HCT116 (cell line): ENCODE data around the gene NAT16. TPM values are rescaled to one million over a fixed set of nuclear protein-coding genes. Genes with fewer than 3 reads are reported as not detected.

ENCODE experiments used
- ATAC-seq: fragments of 200-7000 bp; cut with Tn5 transposase; 2 replicates; pipeline ENCODE4 v1.9.1; 2020; ENCODE audit warnings: mild to moderate bottlenecking, moderate library complexity
- Bru-seq: library from RNA; stranded (reverse); fragments of 400-500 nt; gene quantifications from one replicate; lab custom pipeline; 2021; lab: Mats Ljungman, UMichigan
- BruChase-seq, 2 experiments: library from RNA; stranded (reverse); fragments of 400-500 nt; gene quantifications; one replicate each; lab custom pipeline; 2021; lab: Mats Ljungman, UMichigan
- BruUV-seq: library from RNA; stranded (reverse); fragments of 400-500 nt; replicated peaks from 2 replicates; lab custom pipeline; 2021; lab: Mats Ljungman, UMichigan
- CTCF ChIA-PET: fragments of 300-600 bp; sonication (Branson Sonifier 250); formaldehyde crosslinking; loops from one replicate; lab custom pipeline; 2021; ENCODE audit warnings: antibody characterized with exemption; lab: Charles Lee
- POLR2A ChIA-PET: fragments of 300-600, 350-600 bp; sonication (Branson Sonifier 250); formaldehyde crosslinking; loops from one replicate; lab custom pipeline; 2021; ENCODE audit warnings: antibody characterized with exemption; lab: Charles Lee
- RAD21 ChIA-PET, 2 experiments: fragments of 300-600 bp; sonication (Branson Sonifier 250); formaldehyde crosslinking; loops; one replicate each; lab custom pipeline; 2023; ENCODE audit warnings: low total read pairs in 2 of 2; ENCODE audit not compliant: uncharacterized antibody in 2 of 2, unreplicated experiment in 2 of 2, low non-redundant PET in 1 of 2; lab: Charles Lee
- DNase-seq: peaks from one replicate; pipeline ENCODE4 v3.0.0-alpha.2; 2010; ENCODE audit warnings: low read depth, low spot score
- H2AFZ ChIP-seq: fragments of 200-600 bp; shearing (Covaris generic), sonication (generic); 2 replicates; pipeline ENCODE4 v1.6.1; 2017; ENCODE audit warnings: low read depth, mixed run types, mixed read lengths, antibody characterized with exemption, low read length; ENCODE audit not compliant: poor library complexity, severe bottlenecking
- H3K27ac ChIP-seq: 2 replicates; pipeline ENCODE4 v1.5.1; 2012; ENCODE audit warnings: low read depth, low read length
- H3K27me3 ChIP-seq: fragments of 200-600 bp; sonication (generic); 2 replicates; pipeline ENCODE4 v1.6.1; 2016; ENCODE audit warnings: mixed run types, low read length, mixed read lengths; ENCODE audit not compliant: insufficient read depth
- H3K36me3 ChIP-seq, 2 experiments: fragments of 200-500 bp in 1 of 2; fragments of 200-600 bp in 1 of 2; sonication (Bioruptor generic) in 1 of 2; sonication (generic) in 1 of 2; 2 replicates each; pipeline versions ENCODE4 v1.5.1 to v1.6.1; 2014 to 2016; ENCODE audit warnings: low read length in 2 of 2, inconsistent platforms in 1 of 2, mixed read lengths in 1 of 2, mixed run types in 1 of 2; ENCODE audit not compliant: insufficient read depth in 2 of 2, control insufficient read depth in 1 of 2
- H3K4me1 ChIP-seq, 2 experiments: fragments of 200-600 bp in 1 of 2; sonication (generic) in 1 of 2; 2 replicates each; pipeline versions ENCODE4 v1.5.1 to v1.6.1; 2012 to 2017; ENCODE audit warnings: low read length in 2 of 2, inconsistent platforms in 1 of 2, mild to moderate bottlenecking in 1 of 2, mixed read lengths in 1 of 2, mixed run types in 1 of 2, moderate library complexity in 1 of 2; ENCODE audit not compliant: insufficient read depth in 2 of 2, control insufficient read depth in 1 of 2
- H3K4me2 ChIP-seq: fragments of 200-600 bp; sonication (generic); 2 replicates; pipeline ENCODE4 v1.6.1; 2017; ENCODE audit warnings: mixed run types, low read length, mixed read lengths
- H3K4me3 ChIP-seq, 2 experiments: fragments of 200-600 bp in 1 of 2; sonication (generic) in 1 of 2; replicated peaks in 1 of 2; 2 replicates each; pipeline ENCODE4 v1.5.1; 2011 to 2016; ENCODE audit warnings: low read length in 2 of 2, control low read depth in 1 of 2, low read depth in 1 of 2, mild to moderate bottlenecking in 1 of 2, mixed read lengths in 1 of 2, mixed run types in 1 of 2
- H3K79me2 ChIP-seq: fragments of 200-600 bp; sonication (generic); 2 replicates; pipeline ENCODE4 v1.6.1; 2017; ENCODE audit warnings: mild to moderate bottlenecking, mixed run types, low read length, moderate library complexity, mixed read lengths; ENCODE audit not compliant: insufficient read depth
- H3K9ac ChIP-seq: fragments of 200-600 bp; sonication (generic); 2 replicates; pipeline ENCODE4 v1.6.1; 2016; ENCODE audit warnings: low read length, mixed read lengths
- H3K9me2 ChIP-seq: fragments of 200-600 bp; sonication (generic), shearing (Covaris generic); 2 replicates; pipeline ENCODE4 v1.6.1; 2017; ENCODE audit warnings: mixed run types, mild to moderate bottlenecking, moderate library complexity; ENCODE audit not compliant: insufficient read depth
- H3K9me3 ChIP-seq, 2 experiments: fragments of 200-500 bp in 1 of 2; fragments of 200-600 bp in 1 of 2; sonication (Bioruptor generic) in 1 of 2; sonication (generic) in 1 of 2; 2 replicates each; pipeline ENCODE4 v1.6.1; 2014 to 2017; ENCODE audit warnings: low read length in 2 of 2, mixed read lengths in 2 of 2, inconsistent platforms in 1 of 2, low read depth in 1 of 2, mild to moderate bottlenecking in 1 of 2, mixed run types in 1 of 2, moderate library complexity in 1 of 2; ENCODE audit not compliant: control insufficient read depth in 1 of 2, insufficient read depth in 1 of 2
- H4K20me1 ChIP-seq: fragments of 200-600 bp; sonication (generic), shearing (Covaris generic); 2 replicates; pipeline ENCODE4 v1.6.1; 2017; ENCODE audit warnings: mixed run types, mild to moderate bottlenecking, moderate library complexity; ENCODE audit not compliant: insufficient read depth
- CBX3 ChIP-seq: IDR thresholded peaks from 2 replicates; pipeline ENCODE4 v1.6.1; 2012; ENCODE audit warnings: low read depth
- CEBPB ChIP-seq: IDR thresholded peaks from 2 replicates; pipeline ENCODE4 v1.6.1; 2012; ENCODE audit warnings: low read depth
- ELF1 ChIP-seq: IDR thresholded peaks from 2 replicates; pipeline ENCODE4 v1.6.1; 2012; ENCODE audit warnings: low read depth, borderline replicate concordance
- EZH2phosphoT487 ChIP-seq: fragments of 200-600 bp; IDR thresholded peaks from 2 replicates; pipeline ENCODE4 v1.6.1; 2018; ENCODE audit warnings: antibody characterized with exemption, borderline replicate concordance
- JUND ChIP-seq: IDR thresholded peaks from 2 replicates; pipeline ENCODE4 v1.6.1; 2012
- RAD21 ChIP-seq: IDR thresholded peaks from 2 replicates; pipeline ENCODE4 v1.6.1; 2012; ENCODE audit warnings: low read depth, mild to moderate bottlenecking
- TCF7L2 ChIP-seq: IDR thresholded peaks from 2 replicates; pipeline ENCODE4 v1.7.0; 2011; ENCODE audit warnings: borderline replicate concordance, inconsistent platforms; ENCODE audit not compliant: insufficient read depth, insufficient read length; ENCODE audit errors: extremely low read depth
- YY1 ChIP-seq: IDR thresholded peaks from 2 replicates; pipeline ENCODE4 v1.6.1; 2011; ENCODE audit warnings: low read length, low read depth, moderate library complexity, mild to moderate bottlenecking; ENCODE audit not compliant: insufficient replicate concordance; ENCODE audit errors: extremely low read depth
- ZNF274 ChIP-seq: fragments of 200-500 bp; sonication (Bioruptor generic); IDR thresholded peaks from 2 replicates; pipeline ENCODE4 v1.6.1; 2014; ENCODE audit warnings: mild to moderate bottlenecking, low read depth, low read length, inconsistent platforms
- intact Hi-C: fragments of 100-400 bp; cut with micrococcal nuclease; formaldehyde crosslinking; loops from 2 replicates; pipeline ENCODE4 v1.10.0; 2022
- long read RNA-seq: library from polyadenylated mRNA; unstranded; transcript quantifications from one replicate; pipeline ENCODE4 v2.0.0, GENCODE V29; 2021; ENCODE audit not compliant: unreplicated experiment
- polyA plus RNA-seq: library from polyadenylated mRNA; unstranded; fragments of >200 nt; gene quantifications from 2 replicates; pipeline ENCODE4 v1.2.1, GENCODE V29; 2012; ENCODE audit warnings: missing spikeins
- total RNA-seq: library from RNA; stranded (reverse); gene quantifications from one replicate; pipeline ENCODE4 v1.2.1, GENCODE V29; 2021; ENCODE audit not compliant: unreplicated experiment
- TF ChIP-seq, protein P1 (sequence below): IDR thresholded peaks from 2 replicates; pipeline ENCODE4 v1.6.1; 2012; ENCODE audit warnings: low read depth
- TF ChIP-seq, protein P2 (sequence below), 3 experiments: fragments of 200-600 bp in 1 of 3; sonication (generic) in 1 of 3; IDR thresholded peaks in 2 of 3; conservative IDR thresholded peaks in 1 of 3; 2 replicates each; pipeline ENCODE4 v1.5.1; 2012 to 2017; ENCODE audit warnings: low read depth in 2 of 3, low read length in 2 of 3, antibody characterized with exemption in 1 of 3, borderline replicate concordance in 1 of 3, control low read depth in 1 of 3, mild to moderate bottlenecking in 1 of 3, mixed read lengths in 1 of 3, mixed run types in 1 of 3, moderate library complexity in 1 of 3; ENCODE audit not compliant: insufficient read depth in 1 of 3

Gene NAT16
- 2.0 TPM for total RNA-seq
- 3.4 and 3.6 TPM in 2 replicates for polyA plus RNA-seq
- percentile 35 among the genes with signal in this experiment for Bru-seq, nascent RNA
- BruChase-seq, experiment 1, labeled RNA remaining after a 6-hour chase, result percentile 57 among the genes with signal in this experiment
- percentile 50 among the genes with signal in this experiment for BruChase-seq, experiment 2, labeled RNA remaining after a 2-hour chase
- long read RNA-seq, partial matches to known transcripts, result 1 of 7 reads
- long read RNA-seq, other reads (novel, unspliced or antisense), result 6 of 7 reads

DNA sequence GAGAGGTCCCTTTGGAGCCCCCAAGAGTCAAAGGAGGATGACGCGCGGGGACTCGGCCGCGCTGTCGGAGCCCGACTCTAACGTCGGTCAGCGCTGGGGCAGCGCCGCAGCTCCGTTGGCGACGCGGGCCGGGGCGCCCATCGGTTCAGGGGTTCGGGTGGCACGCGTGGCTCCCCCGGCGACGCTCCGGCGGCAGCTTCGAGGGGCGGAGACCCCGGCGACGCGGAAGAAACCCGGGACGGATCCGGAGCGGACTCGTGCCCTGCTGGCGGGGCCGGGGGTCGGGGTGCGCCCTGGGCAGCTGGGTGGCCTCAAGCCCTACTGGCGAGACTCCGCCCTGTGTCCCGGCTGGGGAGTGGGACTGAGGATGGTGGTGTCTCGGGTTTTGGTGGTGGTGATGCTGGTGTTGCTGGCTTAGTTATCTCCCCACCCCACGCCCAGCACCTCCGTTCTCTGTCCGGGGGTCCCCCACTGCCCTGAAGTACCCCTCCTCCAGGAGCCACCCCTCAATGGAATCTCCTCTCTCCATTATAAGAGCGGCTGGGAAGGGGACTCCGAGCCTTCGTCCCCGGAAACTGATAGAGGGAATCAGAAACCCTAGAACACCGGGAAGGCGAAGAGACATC is at the start of gene NAT16:
TSS of gene NAT16 (minus strand) at position 164 of the 626 bp plus-strand sequence. CDS start 5,486 bp downstream, outside the sequence.
- DNase-seq (no peak), ATAC-seq (no peak)
- no peak within 1 kb of the TSS for H3K27ac ChIP-seq
- RAD21 ChIA-PET, result no interaction called here
- peaks cover 6 to 19% of the 10 kb centered on the region in 2 experiments; a peak in 3 of 4 replicates for H3K4me1 ChIP-seq
- no peaks in the 10 kb centered on the region for H3K9me2 ChIP-seq
- no peaks in the 10 kb centered on the region for H3K27me3 ChIP-seq
- no peak within 1 kb of the TSS for H3K4me2 ChIP-seq
- POLR2A ChIA-PET, result no interaction called here
- TF ChIP-seq CEBPB (no peak), RAD21 (no peak)
- CTCF ChIA-PET, result no interaction called here
- H3K9me3 ChIP-seq, result no peaks in the 10 kb centered on the region
- intact Hi-C loops, result no loop called here
- no peaks in the 10 kb centered on the region for H4K20me1 ChIP-seq
- H3K4me3 ChIP-seq, result no peak within 1 kb of the TSS
- no peaks in the 10 kb centered on the region for H3K79me2 ChIP-seq
- H3K36me3 ChIP-seq, result no peaks in the 10 kb centered on the region
- BruUV-seq, result no TSS peak
- H2AFZ ChIP-seq, result no peak within 1 kb of the TSS
- no peak within 1 kb of the TSS for H3K9ac ChIP-seq

DNA sequence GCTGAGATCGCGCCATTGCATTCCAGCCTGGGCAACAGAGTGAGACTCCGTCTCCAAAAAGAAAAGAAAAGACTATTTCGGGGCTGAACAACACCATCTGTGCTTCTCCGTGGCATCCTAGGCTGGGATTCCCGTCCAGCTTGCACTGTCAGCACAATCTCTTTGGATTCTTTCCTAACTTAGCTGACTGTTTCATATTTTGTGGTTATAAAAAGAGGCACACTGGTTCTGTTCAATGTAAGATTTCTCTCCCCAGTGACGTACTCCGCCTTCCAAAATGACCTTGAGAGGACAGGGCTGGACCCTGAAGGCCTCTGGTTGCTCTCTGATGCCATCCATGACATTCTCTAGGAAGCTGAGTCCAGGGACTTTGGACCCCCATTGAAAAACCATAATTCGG is 46.6 kb upstream of the NAT16 start:
- Histone ChIP-seq H4K20me1 (no peaks in the 10 kb centered on the region), H3K9me2 (no peaks in the 10 kb centered on the region), H3K79me2 (peaks cover 5% of the 10 kb centered on the region), H3K4me3 (no peak overlapping the region), H3K9me3 (no peaks in the 10 kb centered on the region), H3K4me1 (peaks cover under 1 to 4% of the 10 kb centered on the region in 2 experiments; a peak in 3 of 4 replicates), H3K27ac (no peak overlapping the region), H3K4me2 (no peak overlapping the region), H3K36me3 (peaks cover 4 to 8% of the 10 kb centered on the region in 2 experiments; a peak in 2 of 4 replicates), H3K27me3 (no peaks in the 10 kb centered on the region), H2AFZ (no peak overlapping the region), H3K9ac (no peak overlapping the region)
- TF ChIP-seq TCF7L2 (no peak), ZNF274 (no peak), EZH2phosphoT487 (no peak), ELF1 (no peak), JUND (no peak), CBX3 (no peak), YY1 (no peak)
- TF ChIP-seq, protein P1, sequence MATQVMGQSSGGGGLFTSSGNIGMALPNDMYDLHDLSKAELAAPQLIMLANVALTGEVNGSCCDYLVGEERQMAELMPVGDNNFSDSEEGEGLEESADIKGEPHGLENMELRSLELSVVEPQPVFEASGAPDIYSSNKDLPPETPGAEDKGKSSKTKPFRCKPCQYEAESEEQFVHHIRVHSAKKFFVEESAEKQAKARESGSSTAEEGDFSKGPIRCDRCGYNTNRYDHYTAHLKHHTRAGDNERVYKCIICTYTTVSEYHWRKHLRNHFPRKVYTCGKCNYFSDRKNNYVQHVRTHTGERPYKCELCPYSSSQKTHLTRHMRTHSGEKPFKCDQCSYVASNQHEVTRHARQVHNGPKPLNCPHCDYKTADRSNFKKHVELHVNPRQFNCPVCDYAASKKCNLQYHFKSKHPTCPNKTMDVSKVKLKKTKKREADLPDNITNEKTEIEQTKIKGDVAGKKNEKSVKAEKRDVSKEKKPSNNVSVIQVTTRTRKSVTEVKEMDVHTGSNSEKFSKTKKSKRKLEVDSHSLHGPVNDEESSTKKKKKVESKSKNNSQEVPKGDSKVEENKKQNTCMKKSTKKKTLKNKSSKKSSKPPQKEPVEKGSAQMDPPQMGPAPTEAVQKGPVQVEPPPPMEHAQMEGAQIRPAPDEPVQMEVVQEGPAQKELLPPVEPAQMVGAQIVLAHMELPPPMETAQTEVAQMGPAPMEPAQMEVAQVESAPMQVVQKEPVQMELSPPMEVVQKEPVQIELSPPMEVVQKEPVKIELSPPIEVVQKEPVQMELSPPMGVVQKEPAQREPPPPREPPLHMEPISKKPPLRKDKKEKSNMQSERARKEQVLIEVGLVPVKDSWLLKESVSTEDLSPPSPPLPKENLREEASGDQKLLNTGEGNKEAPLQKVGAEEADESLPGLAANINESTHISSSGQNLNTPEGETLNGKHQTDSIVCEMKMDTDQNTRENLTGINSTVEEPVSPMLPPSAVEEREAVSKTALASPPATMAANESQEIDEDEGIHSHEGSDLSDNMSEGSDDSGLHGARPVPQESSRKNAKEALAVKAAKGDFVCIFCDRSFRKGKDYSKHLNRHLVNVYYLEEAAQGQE, result no peak
- TF ChIP-seq, protein P2, sequence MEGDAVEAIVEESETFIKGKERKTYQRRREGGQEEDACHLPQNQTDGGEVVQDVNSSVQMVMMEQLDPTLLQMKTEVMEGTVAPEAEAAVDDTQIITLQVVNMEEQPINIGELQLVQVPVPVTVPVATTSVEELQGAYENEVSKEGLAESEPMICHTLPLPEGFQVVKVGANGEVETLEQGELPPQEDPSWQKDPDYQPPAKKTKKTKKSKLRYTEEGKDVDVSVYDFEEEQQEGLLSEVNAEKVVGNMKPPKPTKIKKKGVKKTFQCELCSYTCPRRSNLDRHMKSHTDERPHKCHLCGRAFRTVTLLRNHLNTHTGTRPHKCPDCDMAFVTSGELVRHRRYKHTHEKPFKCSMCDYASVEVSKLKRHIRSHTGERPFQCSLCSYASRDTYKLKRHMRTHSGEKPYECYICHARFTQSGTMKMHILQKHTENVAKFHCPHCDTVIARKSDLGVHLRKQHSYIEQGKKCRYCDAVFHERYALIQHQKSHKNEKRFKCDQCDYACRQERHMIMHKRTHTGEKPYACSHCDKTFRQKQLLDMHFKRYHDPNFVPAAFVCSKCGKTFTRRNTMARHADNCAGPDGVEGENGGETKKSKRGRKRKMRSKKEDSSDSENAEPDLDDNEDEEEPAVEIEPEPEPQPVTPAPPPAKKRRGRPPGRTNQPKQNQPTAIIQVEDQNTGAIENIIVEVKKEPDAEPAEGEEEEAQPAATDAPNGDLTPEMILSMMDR (IDR thresholded peaks at IDR 0.05 in 2 of 3, conservative IDR thresholded peaks at IDR 0.05 in 1 of 3; ENCODE audit: borderline replicate concordance in 1 of 3, insufficient read depth in 1 of 3, low read depth in 2 of 3, low read length in 2 of 3), result no peak
- intact Hi-C loops, result no loop called here
- BruUV-seq, result no TSS peak
- ChIA-PET POLR2A (no interaction called here), CTCF (interaction anchor here (0.8 kb wide), 1 partner anchor 83 kb away, joined by 3 read pairs; no protein-coding TSS in a partner anchor), RAD21 (no interaction called here)
- ATAC-seq, result no peak
- DNase-seq, result no peak
